HG02588 (cell line): ENCODE measurements around the gene GUCA1A.
"Not testable (repeated sequence)": the region's sequence is repeated elsewhere in the genome, so short reads cannot be mapped to it uniquely, and the experiment has no call there.

Experiments used
- ATAC-seq: cut with Tn5 transposase; IDR thresholded peaks from one replicate; pipeline ENCODE4 v1.9.1; 2021; ENCODE audit warnings: mild to moderate bottlenecking, moderate library complexity; ENCODE audit not compliant: unreplicated experiment

Gene GUCA1A

GRCh38 chr6:42142118-42142835, 30.9 kb upstream of the GUCA1A start, which contains the start of gene C6orf132:
TSS of gene C6orf132 (minus strand) at chr6:42142620. CDS start at chr6:42142444, 176 bp downstream.
- ATAC-seq: no peak

- ATAC-seq: no peak
Observed at GRCh38 chr6:42147138-42147562, 26.0 kb upstream of the GUCA1A start.

GRCh38 chr6:42148058-42148457, 25.1 kb upstream of the GUCA1A start:
- ATAC-seq: no peak

- ATAC-seq: no peak
Observed at GRCh38 chr6:42150254-42150653, 22.9 kb upstream of the GUCA1A start.

- no peak for ATAC-seq
Observed at GRCh38 chr6:42152024-42152423, 21.1 kb upstream of the GUCA1A start.

- not testable (repeated sequence) for ATAC-seq
Observed at GRCh38 chr6:42152528-42153213, 20.5 kb upstream of the GUCA1A start.

GRCh38 chr6:42153921-42154320, 19.2 kb upstream of the GUCA1A start:
- ATAC-seq: no peak

- no peak for ATAC-seq
Observed at GRCh38 chr6:42154461-42155209, 18.5 kb upstream of the GUCA1A start.

- no peak for ATAC-seq
Observed at GRCh38 chr6:42155293-42155692, 17.9 kb upstream of the GUCA1A start.

- no peak for ATAC-seq
Observed at GRCh38 chr6:42156638-42157037, 16.5 kb upstream of the GUCA1A start.

GRCh38 chr6:42158011-42158410, 15.2 kb upstream of the GUCA1A start:
- ATAC-seq: no peak

GRCh38 chr6:42158631-42159030, 14.5 kb upstream of the GUCA1A start:
- ATAC-seq: no peak

- no peak for ATAC-seq
Observed at GRCh38 chr6:42159431-42160024, 13.6 kb upstream of the GUCA1A start.

- no peak for ATAC-seq
Observed at GRCh38 chr6:42162384-42162783, 10.8 kb upstream of the GUCA1A start.

GRCh38 chr6:42162812-42163211, 10.4 kb upstream of the GUCA1A start:
- no peak for ATAC-seq

GRCh38 chr6:42163981-42164380, 9.2 kb upstream of the GUCA1A start:
- ATAC-seq: no peak

GRCh38 chr6:42165016-42165415, 8.1 kb upstream of the GUCA1A start:
- ATAC-seq: no peak

GRCh38 chr6:42166444-42167141, 6.6 kb upstream of the GUCA1A start:
- ATAC-seq: no peak

- no peak for ATAC-seq
Observed at GRCh38 chr6:42168650-42169049, 4.5 kb upstream of the GUCA1A start.

- not testable (repeated sequence) for ATAC-seq
Observed at GRCh38 chr6:42169780-42170179, 3.4 kb upstream of the GUCA1A start.
